HepG2 (cell line): Measurements from ENCODE around the gene SLC1A4.

ENCODE experiments used
- CBX5 ChIP-seq: sonication (generic); formaldehyde crosslinking; IDR thresholded peaks from 2 replicates; pipeline ENCODE4 v1.4.0; 2020; ENCODE audit warnings: missing genetic modification reagents, borderline replicate concordance
- POLR2A ChIP-seq, 2 experiments: IDR thresholded peaks; 2 replicates each; pipeline ENCODE4 v1.6.1; 2011; ENCODE audit warnings: low read depth in 2 of 2, low read length in 2 of 2, mild to moderate bottlenecking in 1 of 2, moderate library complexity in 1 of 2; ENCODE audit not compliant: insufficient read depth in 1 of 2
- POLR2AphosphoS5 ChIP-seq: IDR thresholded peaks from 2 replicates; pipeline ENCODE4 v1.6.1; 2012; ENCODE audit warnings: low read depth, low read length
- SIN3A ChIP-seq: IDR thresholded peaks from 2 replicates; pipeline ENCODE4 v1.6.1; 2011; ENCODE audit warnings: low read depth, mild to moderate bottlenecking, control low read depth, low read length, borderline replicate concordance
- ZNF337 ChIP-seq: sonication (generic); formaldehyde crosslinking; IDR thresholded peaks from 2 replicates; pipeline ENCODE4 v1.5.1; 2020; ENCODE audit warnings: missing genetic modification reagents, low read depth, mild to moderate bottlenecking, borderline replicate concordance
- TF ChIP-seq, protein P1 (sequence below): sonication (generic); formaldehyde crosslinking; IDR thresholded peaks from 2 replicates; pipeline ENCODE4 v1.5.0; 2020; ENCODE audit warnings: mild to moderate bottlenecking, missing genetic modification reagents, moderate library complexity
- TF ChIP-seq, protein P2 (sequence below): sonication (generic); formaldehyde crosslinking; IDR thresholded peaks from 2 replicates; pipeline ENCODE4 v1.4.0; 2020; ENCODE audit warnings: mild to moderate bottlenecking, missing genetic modification reagents
- TF ChIP-seq, protein P3 (sequence below): sonication (generic); formaldehyde crosslinking; conservative IDR thresholded peaks from 2 replicates; pipeline ENCODE4 v1.4.0; 2020; ENCODE audit warnings: missing genetic modification reagents

DNA sequence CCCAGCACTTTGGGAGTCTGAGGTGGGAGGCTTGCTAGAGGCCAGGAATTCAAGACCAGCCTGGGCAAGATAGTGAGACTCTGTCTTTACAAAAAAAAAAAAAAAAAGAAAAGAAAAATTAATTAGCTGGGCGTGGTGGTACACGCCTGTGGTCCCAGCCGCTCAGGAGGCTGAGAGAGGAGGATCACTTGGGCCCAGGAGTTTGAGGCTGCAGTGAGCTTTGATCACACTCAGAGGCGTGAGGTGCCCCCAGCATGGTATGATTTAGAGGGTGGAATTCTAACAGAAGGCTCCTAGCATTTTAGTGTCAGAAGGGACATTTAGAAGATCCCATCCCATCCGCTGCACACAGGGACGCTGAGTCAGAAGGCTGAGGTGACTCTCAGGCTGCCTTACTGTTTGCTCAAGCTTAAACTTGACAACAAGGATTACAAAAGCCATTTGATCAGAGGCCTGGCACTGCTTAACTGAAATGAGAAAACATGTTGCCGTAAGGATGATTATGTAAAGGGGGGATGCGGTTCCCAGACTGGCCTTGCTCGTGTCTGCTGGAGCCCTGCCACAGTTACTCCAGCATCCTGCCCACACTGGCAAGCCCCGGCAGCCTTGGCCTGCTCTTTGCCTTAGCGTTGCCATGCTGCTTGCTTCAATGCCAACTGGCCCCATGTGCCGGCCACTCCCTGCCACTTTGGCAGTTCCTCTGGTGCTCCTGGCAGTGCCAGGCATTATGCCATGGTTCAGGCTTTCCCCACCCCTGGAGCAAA lies 45.6 kb upstream of the SLC1A4 start:
- TF ChIP-seq, protein P1, sequence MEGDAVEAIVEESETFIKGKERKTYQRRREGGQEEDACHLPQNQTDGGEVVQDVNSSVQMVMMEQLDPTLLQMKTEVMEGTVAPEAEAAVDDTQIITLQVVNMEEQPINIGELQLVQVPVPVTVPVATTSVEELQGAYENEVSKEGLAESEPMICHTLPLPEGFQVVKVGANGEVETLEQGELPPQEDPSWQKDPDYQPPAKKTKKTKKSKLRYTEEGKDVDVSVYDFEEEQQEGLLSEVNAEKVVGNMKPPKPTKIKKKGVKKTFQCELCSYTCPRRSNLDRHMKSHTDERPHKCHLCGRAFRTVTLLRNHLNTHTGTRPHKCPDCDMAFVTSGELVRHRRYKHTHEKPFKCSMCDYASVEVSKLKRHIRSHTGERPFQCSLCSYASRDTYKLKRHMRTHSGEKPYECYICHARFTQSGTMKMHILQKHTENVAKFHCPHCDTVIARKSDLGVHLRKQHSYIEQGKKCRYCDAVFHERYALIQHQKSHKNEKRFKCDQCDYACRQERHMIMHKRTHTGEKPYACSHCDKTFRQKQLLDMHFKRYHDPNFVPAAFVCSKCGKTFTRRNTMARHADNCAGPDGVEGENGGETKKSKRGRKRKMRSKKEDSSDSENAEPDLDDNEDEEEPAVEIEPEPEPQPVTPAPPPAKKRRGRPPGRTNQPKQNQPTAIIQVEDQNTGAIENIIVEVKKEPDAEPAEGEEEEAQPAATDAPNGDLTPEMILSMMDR: no peak
- no peak for TF ChIP-seq SIN3A
- TF ChIP-seq POLR2A (IDR thresholded peaks at IDR 0.05; ENCODE audit: insufficient read depth in 1 of 2, low read depth in 2 of 2, low read length in 2 of 2): no peak
- TF ChIP-seq, protein P2, sequence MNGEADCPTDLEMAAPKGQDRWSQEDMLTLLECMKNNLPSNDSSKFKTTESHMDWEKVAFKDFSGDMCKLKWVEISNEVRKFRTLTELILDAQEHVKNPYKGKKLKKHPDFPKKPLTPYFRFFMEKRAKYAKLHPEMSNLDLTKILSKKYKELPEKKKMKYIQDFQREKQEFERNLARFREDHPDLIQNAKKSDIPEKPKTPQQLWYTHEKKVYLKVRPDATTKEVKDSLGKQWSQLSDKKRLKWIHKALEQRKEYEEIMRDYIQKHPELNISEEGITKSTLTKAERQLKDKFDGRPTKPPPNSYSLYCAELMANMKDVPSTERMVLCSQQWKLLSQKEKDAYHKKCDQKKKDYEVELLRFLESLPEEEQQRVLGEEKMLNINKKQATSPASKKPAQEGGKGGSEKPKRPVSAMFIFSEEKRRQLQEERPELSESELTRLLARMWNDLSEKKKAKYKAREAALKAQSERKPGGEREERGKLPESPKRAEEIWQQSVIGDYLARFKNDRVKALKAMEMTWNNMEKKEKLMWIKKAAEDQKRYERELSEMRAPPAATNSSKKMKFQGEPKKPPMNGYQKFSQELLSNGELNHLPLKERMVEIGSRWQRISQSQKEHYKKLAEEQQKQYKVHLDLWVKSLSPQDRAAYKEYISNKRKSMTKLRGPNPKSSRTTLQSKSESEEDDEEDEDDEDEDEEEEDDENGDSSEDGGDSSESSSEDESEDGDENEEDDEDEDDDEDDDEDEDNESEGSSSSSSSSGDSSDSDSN (CRISPR knock-in tag): peak; percentile 18; the same call in 1 of the 2 replicates
- no peak; the same call in 1 of the 2 replicates for TF ChIP-seq CBX5 (CRISPR knock-in tag)
- no peak for TF ChIP-seq POLR2AphosphoS5
- TF ChIP-seq ZNF337: no peak
- TF ChIP-seq, protein P3, sequence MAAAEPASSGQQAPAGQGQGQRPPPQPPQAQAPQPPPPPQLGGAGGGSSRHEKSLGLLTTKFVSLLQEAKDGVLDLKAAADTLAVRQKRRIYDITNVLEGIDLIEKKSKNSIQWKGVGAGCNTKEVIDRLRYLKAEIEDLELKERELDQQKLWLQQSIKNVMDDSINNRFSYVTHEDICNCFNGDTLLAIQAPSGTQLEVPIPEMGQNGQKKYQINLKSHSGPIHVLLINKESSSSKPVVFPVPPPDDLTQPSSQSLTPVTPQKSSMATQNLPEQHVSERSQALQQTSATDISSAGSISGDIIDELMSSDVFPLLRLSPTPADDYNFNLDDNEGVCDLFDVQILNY (CRISPR knock-in tag): no peak
